Activated effector memory CD4-positive, alpha-beta T cell treated with Interleukin-2 at 50 U/mL for 16 hours (primary cell): ENCODE data around the gene OXNAD1.

ENCODE experiments used
- DNase-seq: peaks from one replicate; pipeline ENCODE4 v3.0.0-alpha.2; 2020

OXNAD1 gene

DNA sequence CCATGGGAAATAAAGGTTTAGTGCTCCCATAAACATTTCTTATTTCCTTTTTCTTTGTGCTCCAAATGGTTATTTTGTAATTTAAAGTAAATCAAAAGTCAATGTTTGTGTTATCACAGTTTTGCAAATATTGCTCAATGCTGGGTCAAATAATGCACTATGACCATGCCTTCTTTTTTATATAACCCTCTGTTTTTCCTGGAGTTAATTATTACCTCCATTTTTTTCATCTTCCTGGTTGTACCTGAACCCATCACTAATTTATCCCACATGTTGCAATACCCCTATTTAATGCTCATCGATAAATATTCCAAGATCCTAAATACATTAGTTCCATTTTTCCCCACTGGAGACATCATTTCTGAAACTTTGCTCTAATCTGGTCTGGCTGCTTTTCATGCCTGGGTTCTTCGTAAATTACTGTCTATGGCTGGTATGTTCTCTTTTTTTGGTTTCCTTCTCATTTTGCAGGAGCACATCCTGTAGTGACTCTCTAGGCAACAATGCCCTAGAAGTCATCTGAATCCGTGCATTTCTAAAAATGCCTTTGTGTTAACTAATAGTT is 66.4 kb downstream of the OXNAD1 start:
- no peak for DNase-seq

- DNase-seq, result no peak
These were observed 68.0 kb downstream of the OXNAD1 start for GRCh38 chr3:16332904-16333426.

DNA sequence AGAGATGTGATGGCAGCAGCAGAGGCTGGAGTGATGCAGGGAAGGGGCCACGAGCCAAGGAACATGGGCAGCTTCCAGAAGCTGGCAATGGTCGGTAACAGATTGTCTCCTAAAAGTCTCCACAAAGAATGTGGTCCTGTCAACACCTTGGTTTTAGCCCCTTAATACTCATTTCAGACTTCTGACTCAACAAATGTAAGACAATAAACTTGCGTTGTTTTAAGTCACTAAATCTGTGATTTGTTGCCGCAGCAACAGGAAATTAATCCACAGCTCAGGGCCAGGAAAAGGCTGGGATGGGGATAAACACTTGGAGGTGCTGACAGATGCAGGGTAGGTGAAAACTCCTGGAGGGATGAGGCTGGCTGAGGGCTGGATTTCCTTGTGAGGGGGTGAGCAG is 69.9 kb downstream of the OXNAD1 start:
- DNase-seq, result no peak

- DNase-seq, result no peak
These were observed 70.3 kb downstream of the OXNAD1 start for GRCh38 chr3:16335333-16335732.

GRCh38 chr3:16335772-16336645 is 71.0 kb downstream of the OXNAD1 start:
- no peak for DNase-seq

GRCh38 chr3:16336825-16337224 is 71.8 kb downstream of the OXNAD1 start:
- DNase-seq, result no peak

- DNase-seq, result peak; percentile 31
These were observed 73.0 kb downstream of the OXNAD1 start for GRCh38 chr3:16337856-16338540.

- DNase-seq, result no peak
These were observed 74.0 kb downstream of the OXNAD1 start for GRCh38 chr3:16338999-16339398.

DNA sequence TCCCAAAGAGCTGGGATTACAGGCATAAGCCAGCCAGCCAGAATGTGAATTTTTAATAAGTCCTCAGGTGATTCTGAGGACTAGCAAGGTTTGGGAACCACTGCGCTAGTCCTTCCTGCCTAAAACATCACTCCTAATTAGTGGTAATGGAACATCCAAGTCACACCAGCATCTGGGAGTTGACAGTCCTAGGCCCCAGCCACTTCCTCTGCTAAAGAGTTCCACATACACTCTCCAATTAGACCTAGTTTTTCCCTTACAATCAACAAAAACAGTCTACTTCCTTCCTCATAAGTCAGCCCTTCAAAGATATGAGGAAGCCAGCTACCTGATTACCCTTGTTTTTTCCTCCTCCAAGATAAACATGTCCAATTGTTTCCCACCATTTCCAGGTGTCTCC is 78.1 kb downstream of the OXNAD1 start:
- DNase-seq, result no peak

DNA sequence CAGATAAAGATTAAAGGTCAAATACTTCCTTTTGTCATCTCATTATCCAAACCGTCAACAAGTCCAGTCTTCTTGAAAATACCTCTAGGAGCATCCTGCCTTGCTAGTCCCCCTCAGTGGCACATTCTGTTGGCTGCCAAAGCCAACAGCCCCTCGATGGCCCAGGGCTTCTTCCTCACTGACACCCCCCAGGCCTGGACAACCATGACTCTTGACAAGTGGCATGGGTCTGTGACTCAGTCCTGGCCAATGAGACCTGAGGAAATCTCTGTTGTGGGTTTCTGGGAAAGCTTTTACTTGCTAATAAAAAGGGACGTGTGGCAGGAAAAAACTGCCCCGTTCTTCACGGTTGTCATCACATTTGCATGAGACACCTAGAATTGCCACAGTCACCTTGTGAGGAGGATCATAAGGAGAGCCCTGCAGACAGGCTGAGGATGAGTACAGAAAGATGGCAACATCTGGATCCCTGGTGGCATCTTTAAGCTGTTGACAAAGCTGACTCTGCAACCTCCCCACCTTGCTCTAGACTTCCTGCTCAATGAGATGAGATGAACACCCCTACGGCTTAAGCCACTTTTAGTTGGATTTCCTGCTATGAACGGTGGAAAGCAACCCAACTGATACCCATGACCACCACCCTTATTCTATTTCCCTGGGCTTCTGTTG is 81.5 kb downstream of the OXNAD1 start:
- no peak for DNase-seq

GRCh38 chr3:16347548-16347947 is 82.5 kb downstream of the OXNAD1 start:
- DNase-seq, result no peak

- no peak for DNase-seq
These were observed 85.1 kb downstream of the OXNAD1 start for GRCh38 chr3:16349986-16350596.

GRCh38 chr3:16350597-16351318 is 85.7 kb downstream of the OXNAD1 start:
- no peak for DNase-seq

DNA sequence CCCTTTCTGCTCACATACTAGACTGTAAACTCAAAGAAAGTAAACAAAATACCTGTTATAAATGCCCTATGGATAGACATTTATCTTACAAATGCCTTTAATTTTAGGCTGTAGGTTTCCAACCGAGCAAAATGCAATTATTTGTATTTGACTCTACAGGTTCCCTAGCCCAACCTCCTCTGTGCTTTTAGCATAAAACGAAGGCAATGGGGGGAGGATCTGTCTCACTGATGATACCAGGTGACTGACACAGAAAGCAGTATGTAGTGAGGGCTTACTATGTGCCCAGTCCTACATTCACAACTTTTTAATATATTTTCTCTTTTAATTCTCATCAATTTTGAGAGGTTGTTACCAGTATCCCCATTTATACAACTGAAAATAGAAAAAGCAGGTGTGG is 87.4 kb downstream of the OXNAD1 start:
- no peak for DNase-seq

- DNase-seq, result no peak
These were observed 89.3 kb downstream of the OXNAD1 start for GRCh38 chr3:16354291-16354690.
